Transverse colon (tissue), 4 donors: Measurements from ENCODE around the gene ATP6V1G1.

Experiments used
- CTCF ChIP-seq, 5 experiments: fragments of 200-600 bp in 3 of 5; fragments of 450-650 bp in 2 of 5; sonication (generic) in 3 of 5; IDR thresholded peaks; 1 replicate in 2 of 5; 2 replicates in 3 of 5; pipeline ENCODE4 v1.5.1; 2016 to 2017; ENCODE audit warnings: antibody characterized with exemption in 5 of 5, inconsistent platforms in 3 of 5, mild to moderate bottlenecking in 2 of 5, moderate library complexity in 1 of 5
- EP300 ChIP-seq: sonication (generic); formaldehyde crosslinking; IDR thresholded peaks from one replicate; pipeline ENCODE4 v1.6.1; 2017; ENCODE audit warnings: antibody characterized with exemption, low read depth
- POLR2A ChIP-seq: fragments of 450-650 bp; IDR thresholded peaks from one replicate; pipeline ENCODE4 v1.6.1; 2016; ENCODE audit warnings: antibody characterized with exemption, mild to moderate bottlenecking, moderate library complexity
- POLR2AphosphoS5 ChIP-seq, 3 donors: sonication (generic); formaldehyde crosslinking; IDR thresholded peaks; one replicate each; pipeline ENCODE4 v1.6.1; 2016; ENCODE audit warnings: antibody characterized with exemption in 3 of 3

- TF ChIP-seq CTCF (IDR thresholded peaks at IDR 0.05): no peak
- TF ChIP-seq POLR2A: no peak
- TF ChIP-seq POLR2AphosphoS5 (IDR thresholded peaks at IDR 0.05): no peak
- TF ChIP-seq EP300: no peak
Measured at GRCh38 chr9:114633438-114634089, 46.0 kb downstream of the ATP6V1G1 start.
